Measurements from ENCODE around the gene TAOK3. TPM values are rescaled to one million over a fixed set of nuclear protein-coding genes. Genes with fewer than 3 reads are reported as not detected.

The TAOK3 gene
- total and polyA plus RNA-seq, 9 of the 15 experiments (the other 6 are each of a cell fraction or from before 2014, with no cell fraction given): 24.3 to 83.5 (median 47.1) TPM

- H3K79me2 ChIP-seq (ENCODE audit: control insufficient read depth, insufficient read depth, low read length): peaks cover 66% of the 10 kb centered on the region
- peak overlapping the region; percentile 22; the same call in 1 of the 2 replicates for H2AFZ ChIP-seq (ENCODE audit: low read depth, low read length)
- in situ Hi-C loops (cut with MboI): loop anchor here (25.0 kb wide), 1 partner anchor 184 kb away; no protein-coding TSS in a partner anchor
- 0 out of 3 replicates have a peak, but pooled peaks cover 5% of the 10 kb centered on the region for H3K36me3 ChIP-seq (ENCODE audit: control insufficient read depth, insufficient read depth, low read length)
- no peaks in the 10 kb centered on the region for H3K27me3 ChIP-seq (ENCODE audit: control insufficient read depth in 2 of 2, insufficient read depth in 2 of 2, low read length in 2 of 2)
- intact Hi-C loops (cut with micrococcal nuclease): no loop called here
- H4K20me1 ChIP-seq (replicated peaks; ENCODE audit: control insufficient read depth, insufficient read depth, low read length): no peaks in the 10 kb centered on the region
- no peaks in the 10 kb centered on the region for H3K9me3 ChIP-seq (replicated peaks; ENCODE audit: control insufficient read depth, insufficient read depth, low read depth, low read length)
- ATAC-seq (peak; percentile 8), DNase-seq (ENCODE audit: extremely low read depth in 1 of 4, low spot score in 3 of 4) (peak in 2 of 4 experiments; percentile 27 to 56), FAIRE-seq (peak; percentile 54)
- CTCF ChIA-PET (ENCODE audit: low intra/inter-chr PET ratio): no interaction called here
- H3K9ac ChIP-seq (ENCODE audit: insufficient read depth in 1 of 2, low read depth in 2 of 2, low read length in 2 of 2): peak overlapping the region; percentile 73 to 96
- no peaks in the 10 kb centered on the region for H3K9me1 ChIP-seq (ENCODE audit: control insufficient read depth, insufficient read depth, low read length)
- H3K4me3 ChIP-seq: peak overlapping the region; percentile 96
- BruUV-seq (replicated peaks): no TSS peak
- peak overlapping the region; percentile 82; the same call in 1 of the 3 replicates for H3K27ac ChIP-seq (ENCODE audit: extremely low read depth, low read depth, low read length)
- peak overlapping the region; percentile 85 for H3K4me2 ChIP-seq (ENCODE audit: insufficient read depth, low read length)
- peaks cover 14 to 26% of the 10 kb centered on the region in 2 experiments; a peak in 4 of 5 replicates for H3K4me1 ChIP-seq (replicated peaks in 1 of 2; ENCODE audit: control insufficient read depth in 2 of 2, insufficient read depth in 2 of 2, low read length in 2 of 2)
- WGBS (ENCODE audit: insufficient coverage, low coverage, missing lambda C conversion rate): 2% methylated on average over 41 of the region's 60 CpGs
- POLR2A ChIA-PET: interaction anchor here (0.7 to 2.9 kb wide), 2 partner anchors 13 to 63 kb away, joined by 3 to 15 read pairs; no protein-coding TSS in a partner anchor
- TF ChIP-seq PPARD (CRISPR knock-in tag; IDR thresholded peaks at IDR 0.05) (no peak), NCOA1 (IDR thresholded peaks at IDR 0.05; ENCODE audit: low read depth) (no peak), ELF4 (CRISPR knock-in tag; IDR thresholded peaks at IDR 0.05) (no peak), HNRNPL (IDR thresholded peaks at IDR 0.05; ENCODE audit: low read depth, low read length) (no peak), TEAD2 (tag; IDR thresholded peaks at IDR 0.05) (no peak), POLR2H (tag; IDR thresholded peaks at IDR 0.05; ENCODE audit: low read depth) (no peak), HDAC2 (IDR thresholded peaks at IDR 0.05) (no peak), ZNF830 (CRISPR knock-in tag; IDR thresholded peaks at IDR 0.05) (no peak), ARID3B (CRISPR knock-in tag; IDR thresholded peaks at IDR 0.05; ENCODE audit: borderline replicate concordance) (no peak), ZNF41 (CRISPR knock-in tag; conservative IDR thresholded peaks at IDR 0.05) (no peak), LCOR (CRISPR knock-in tag; IDR thresholded peaks at IDR 0.05) (no peak), ZBTB11 (CRISPR knock-in tag; IDR thresholded peaks at IDR 0.05) (no peak), GMEB1 (CRISPR knock-in tag; IDR thresholded peaks at IDR 0.05) (no peak), SMAD4 (CRISPR knock-in tag; conservative IDR thresholded peaks at IDR 0.05) (0 out of 2 replicates have a peak, but pooled peaks have one; percentile 24)
Measured at GRCh38 chr12:118371321-118372282, 1.1 kb downstream of the TAOK3 start.

Data from K562 (cell line).